Astrocyte (in vitro differentiated cells and primary cell): Measurements from ENCODE around the gene ZGRF1. TPM values are rescaled to one million over a fixed set of nuclear protein-coding genes. Genes with fewer than 3 reads are reported as not detected.

Experiments used
- DNase-seq: peaks from one replicate; pipeline ENCODE4 v3.0.0-alpha.2; 2010; ENCODE audit warnings: low read depth
- FAIRE-seq: peaks from 2 replicates; lab custom pipeline; 2011; peaks lifted over from hg19 to GRCh38; lab: Jason Lieb, UNC
- H2AFZ ChIP-seq: 2 replicates; pipeline ENCODE4 v1.6.0; 2012; ENCODE audit warnings: low read depth, low read length, inconsistent platforms
- H3K27ac ChIP-seq: 2 replicates; pipeline ENCODE4 v1.5.1; 2011; ENCODE audit warnings: low read depth, low read length, inconsistent platforms
- H3K27me3 ChIP-seq: 2 replicates; pipeline ENCODE4 v1.6.0; 2011; ENCODE audit warnings: low read length, inconsistent platforms; ENCODE audit not compliant: insufficient read depth
- H3K36me3 ChIP-seq: 2 replicates; pipeline ENCODE4 v1.5.1; 2011; ENCODE audit warnings: low read length, inconsistent platforms; ENCODE audit not compliant: insufficient read depth
- H3K4me1 ChIP-seq: 2 replicates; pipeline ENCODE4 v1.5.1; 2011; ENCODE audit warnings: low read length, inconsistent platforms; ENCODE audit not compliant: insufficient read depth
- H3K4me2 ChIP-seq: 2 replicates; pipeline ENCODE4 v1.6.0; 2012; ENCODE audit warnings: low read length, inconsistent platforms
- H3K4me3 ChIP-seq: 2 replicates; pipeline ENCODE4 v1.5.1; 2011; ENCODE audit warnings: low read depth, mild to moderate bottlenecking, low read length, inconsistent platforms; ENCODE audit not compliant: insufficient read depth
- H3K79me2 ChIP-seq: 2 replicates; pipeline ENCODE4 v1.6.0; 2012; ENCODE audit warnings: mild to moderate bottlenecking, low read length, inconsistent platforms; ENCODE audit not compliant: insufficient read depth
- H3K9ac ChIP-seq: 2 replicates; pipeline ENCODE4 v1.6.0; 2012; ENCODE audit warnings: mild to moderate bottlenecking, low read length, inconsistent platforms
- H3K9me3 ChIP-seq: 2 replicates; pipeline ENCODE4 v1.5.1; 2012; ENCODE audit warnings: low read depth, mild to moderate bottlenecking, low read length, inconsistent platforms; ENCODE audit not compliant: insufficient read depth
- H4K20me1 ChIP-seq: 2 replicates; pipeline ENCODE4 v1.6.0; 2012; ENCODE audit warnings: low read length, inconsistent platforms; ENCODE audit not compliant: insufficient read depth
- H3K27ac Mint-ChIP-seq: one replicate; pipeline ENCODE4 v1.8.0; 2021; ENCODE audit warnings: mild to moderate bottlenecking, mixed read lengths; ENCODE audit not compliant: unreplicated experiment
- H3K27me3 Mint-ChIP-seq: one replicate; pipeline ENCODE4 v1.8.0; 2021; ENCODE audit warnings: low read depth, mixed read lengths; ENCODE audit not compliant: unreplicated experiment
- H3K36me3 Mint-ChIP-seq: one replicate; pipeline ENCODE4 v1.8.0; 2021; ENCODE audit warnings: low read depth, mixed read lengths; ENCODE audit not compliant: unreplicated experiment
- H3K4me1 Mint-ChIP-seq: one replicate; pipeline ENCODE4 v1.8.0; 2021; ENCODE audit warnings: low read depth, mixed read lengths; ENCODE audit not compliant: unreplicated experiment
- H3K4me3 Mint-ChIP-seq: one replicate; pipeline ENCODE4 v1.8.0; 2021; ENCODE audit warnings: mild to moderate bottlenecking, moderate library complexity, mixed read lengths; ENCODE audit not compliant: unreplicated experiment
- H3K9me3 Mint-ChIP-seq: one replicate; pipeline ENCODE4 v1.8.0; 2021; ENCODE audit warnings: mild to moderate bottlenecking, mixed read lengths; ENCODE audit not compliant: unreplicated experiment
- CTCF ChIP-seq: IDR thresholded peaks from 2 replicates; pipeline ENCODE4 v1.5.1; 2011; ENCODE audit warnings: low read depth, mild to moderate bottlenecking, inconsistent platforms, low read length, moderate library complexity; ENCODE audit not compliant: insufficient read depth
- EZH2 ChIP-seq: IDR thresholded peaks from 2 replicates; pipeline ENCODE4 v1.6.1; 2012; ENCODE audit warnings: mild to moderate bottlenecking, low read length, inconsistent platforms; ENCODE audit not compliant: insufficient read depth
- total RNA-seq: library from RNA; stranded (reverse); gene quantifications from 2 replicates; pipeline ENCODE4 v1.2.1, GENCODE V29; 2021

The ZGRF1 gene
- total RNA-seq, 1 donor from 2014 or later = 5.2 TPM

- peaks cover 9% of the 10 kb centered on the region for H3K4me1 Mint-ChIP-seq
- Histone ChIP-seq H3K36me3 (peaks cover 2% of the 10 kb centered on the region), H3K27ac (no peak overlapping the region), H4K20me1 (no peaks in the 10 kb centered on the region), H3K4me3 (no peak overlapping the region), H3K4me2 (no peak overlapping the region), H2AFZ (no peak overlapping the region), H3K9me3 (no peaks in the 10 kb centered on the region), H3K27me3 (no peaks in the 10 kb centered on the region), H3K79me2 (no peaks in the 10 kb centered on the region), H3K9ac (no peak overlapping the region), H3K4me1 (no peaks in the 10 kb centered on the region)
- H3K9me3 Mint-ChIP-seq = no peaks in the 10 kb centered on the region
- no peak for DNase-seq
- no peak for FAIRE-seq
- H3K4me3 Mint-ChIP-seq = no peak overlapping the region
- no peak overlapping the region for H3K27ac Mint-ChIP-seq
- no peaks in the 10 kb centered on the region for H3K27me3 Mint-ChIP-seq
- H3K36me3 Mint-ChIP-seq = no peaks in the 10 kb centered on the region
- TF ChIP-seq CTCF (no peak), EZH2 (no peak)
Observed at GRCh38 chr4:112591593-112591992, 45.1 kb downstream of the ZGRF1 start.

GRCh38 chr4:112589206-112589605, 47.5 kb downstream of the ZGRF1 start:
- Histone ChIP-seq H3K27me3 (no peaks in the 10 kb centered on the region), H3K9ac (no peak overlapping the region), H2AFZ (no peak overlapping the region), H3K27ac (no peak overlapping the region), H3K36me3 (peaks cover 2% of the 10 kb centered on the region), H3K4me2 (no peak overlapping the region), H3K9me3 (no peaks in the 10 kb centered on the region), H4K20me1 (no peaks in the 10 kb centered on the region), H3K79me2 (no peaks in the 10 kb centered on the region), H3K4me1 (no peaks in the 10 kb centered on the region), H3K4me3 (no peak overlapping the region)
- H3K4me3 Mint-ChIP-seq = no peak overlapping the region
- H3K27me3 Mint-ChIP-seq = no peaks in the 10 kb centered on the region
- H3K9me3 Mint-ChIP-seq = no peaks in the 10 kb centered on the region
- no peak for FAIRE-seq
- no peaks in the 10 kb centered on the region for H3K36me3 Mint-ChIP-seq
- DNase-seq = peak; percentile 4
- peaks cover 9% of the 10 kb centered on the region for H3K4me1 Mint-ChIP-seq
- TF ChIP-seq CTCF (no peak), EZH2 (no peak)
- no peak overlapping the region for H3K27ac Mint-ChIP-seq

- H3K36me3 ChIP-seq = peaks cover 2% of the 10 kb centered on the region
- no peaks in the 10 kb centered on the region for H3K36me3 Mint-ChIP-seq
- no peaks in the 10 kb centered on the region for H3K9me3 Mint-ChIP-seq
- H3K4me1 Mint-ChIP-seq = peaks cover 9% of the 10 kb centered on the region
- H3K27me3 Mint-ChIP-seq = no peaks in the 10 kb centered on the region
- H3K79me2 ChIP-seq = no peaks in the 10 kb centered on the region
- H2AFZ ChIP-seq = no peak overlapping the region
- FAIRE-seq (no peak), DNase-seq (no peak)
- H3K4me2 ChIP-seq = no peak overlapping the region
- no peak overlapping the region for H3K27ac ChIP-seq
- no peak overlapping the region for H3K27ac Mint-ChIP-seq
- TF ChIP-seq CTCF (no peak), EZH2 (no peak)
- H3K4me3 Mint-ChIP-seq = no peak overlapping the region
- H3K4me3 ChIP-seq = no peak overlapping the region
- H3K9me3 ChIP-seq = no peaks in the 10 kb centered on the region
- H3K27me3 ChIP-seq = no peaks in the 10 kb centered on the region
- H3K4me1 ChIP-seq = no peaks in the 10 kb centered on the region
- H3K9ac ChIP-seq = no peak overlapping the region
- H4K20me1 ChIP-seq = no peaks in the 10 kb centered on the region
Observed at GRCh38 chr4:112585977-112586736, 50.6 kb downstream of the ZGRF1 start.
